GM19324 (cell line): ENCODE measurements around the gene CKLF.

Source experiments
- ATAC-seq: cut with Tn5 transposase; IDR thresholded peaks from one replicate; pipeline ENCODE4 v1.9.1; 2021; ENCODE audit warnings: mild to moderate bottlenecking, moderate library complexity; ENCODE audit not compliant: unreplicated experiment, low FRiP score

CKLF gene

GRCh38 chr16:66516808-66517585, 35.4 kb upstream of the CKLF start:
- ATAC-seq: peak; percentile 96

DNA sequence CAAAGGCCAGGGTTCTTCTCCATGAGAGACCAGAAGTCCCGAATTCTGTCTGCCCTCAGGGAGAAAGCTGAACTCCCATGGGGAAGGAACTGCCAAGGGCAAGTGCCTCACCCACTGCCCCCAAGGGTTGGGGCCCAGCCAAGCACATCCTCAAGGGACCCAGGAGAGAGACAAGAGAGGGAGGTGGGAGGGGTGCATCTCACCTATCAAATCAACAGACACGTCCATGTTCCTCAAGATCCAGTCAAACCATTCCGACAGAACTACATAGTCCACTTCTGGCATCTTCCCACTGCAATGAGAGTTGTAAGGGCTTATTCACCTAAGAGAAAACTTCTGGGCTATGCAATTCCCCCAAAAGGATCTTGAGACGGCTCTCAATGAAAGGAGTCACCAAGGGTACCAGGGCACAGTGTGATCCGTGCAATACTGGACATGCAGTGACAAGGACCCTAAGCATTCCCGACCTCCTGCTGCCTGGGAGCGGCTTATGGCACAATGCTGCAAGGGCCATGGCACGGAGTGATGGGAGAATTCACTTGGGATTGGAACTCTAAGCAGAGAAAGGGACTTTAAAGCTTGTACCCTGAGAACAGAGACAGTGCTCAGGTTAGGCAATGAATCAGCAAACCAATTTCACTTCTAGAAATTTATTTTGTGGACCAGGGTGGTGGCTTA, 34.7 kb upstream of the CKLF start:
- ATAC-seq: no peak

- no peak for ATAC-seq
These were observed 32.6 kb upstream of the CKLF start for GRCh38 chr16:66519482-66520373.

DNA sequence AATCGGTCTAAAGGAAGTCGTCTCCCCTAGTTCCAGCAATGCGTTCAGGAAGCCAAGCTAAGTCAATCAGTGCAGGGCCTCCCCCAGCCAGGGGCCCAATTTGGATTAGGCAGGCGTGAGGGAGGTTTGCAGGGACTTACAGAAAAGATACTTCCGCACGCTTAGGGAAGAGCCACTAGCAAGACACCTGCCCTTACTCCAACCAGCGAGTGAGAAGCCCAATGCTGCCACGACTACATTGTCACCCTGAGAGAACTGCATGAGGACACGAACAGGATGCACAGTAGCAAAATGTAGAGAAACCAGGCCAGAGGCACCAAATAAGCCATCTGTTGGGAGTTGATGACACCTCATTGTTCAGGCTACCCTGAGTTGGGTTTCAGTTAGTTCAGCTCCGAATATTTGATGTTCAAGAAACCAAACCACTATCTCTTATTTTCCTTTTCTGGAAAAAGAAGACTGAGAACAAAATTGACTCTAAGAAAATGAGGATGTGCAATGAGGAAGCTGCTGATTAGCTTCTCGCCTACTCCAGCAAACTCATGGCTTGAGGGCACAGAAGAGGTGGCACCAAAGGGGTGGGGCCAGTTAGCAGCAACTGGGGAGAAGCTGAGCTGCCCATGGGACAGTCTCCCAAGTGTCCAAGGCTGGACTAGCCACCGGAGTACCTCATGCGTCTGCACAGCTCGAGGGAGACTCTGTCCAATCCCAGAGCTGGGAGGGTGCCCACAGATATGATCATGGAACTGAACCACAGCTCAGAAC, 31.8 kb upstream of the CKLF start:
- no peak for ATAC-seq

DNA sequence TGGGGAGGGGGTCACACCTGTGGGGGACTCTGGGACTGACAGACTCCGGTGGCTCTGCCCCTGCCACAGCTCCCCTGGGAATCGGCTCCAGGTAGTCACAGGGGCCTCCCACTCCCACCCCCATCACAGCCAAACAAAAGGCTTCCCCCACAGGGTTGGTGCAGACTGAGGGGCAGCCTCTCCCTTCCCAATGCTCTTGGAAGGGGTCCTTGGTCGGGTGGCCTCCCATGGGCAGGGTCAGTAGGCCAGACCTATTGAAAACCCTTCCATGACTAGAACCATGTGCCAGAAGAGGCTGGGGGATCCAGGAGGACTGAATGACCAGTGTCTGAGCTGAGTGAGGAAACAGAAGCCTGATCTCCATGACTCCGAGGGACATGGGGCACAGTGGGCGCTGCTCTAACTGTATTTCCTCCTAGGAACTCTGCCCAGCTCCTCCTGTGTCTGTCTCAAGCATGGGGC, 31.1 kb upstream of the CKLF start:
- no peak for ATAC-seq

- no peak for ATAC-seq
These were observed 30.2 kb upstream of the CKLF start for GRCh38 chr16:66521951-66522771.

- ATAC-seq: no peak
These were observed 29.4 kb upstream of the CKLF start for GRCh38 chr16:66522816-66523590.

DNA sequence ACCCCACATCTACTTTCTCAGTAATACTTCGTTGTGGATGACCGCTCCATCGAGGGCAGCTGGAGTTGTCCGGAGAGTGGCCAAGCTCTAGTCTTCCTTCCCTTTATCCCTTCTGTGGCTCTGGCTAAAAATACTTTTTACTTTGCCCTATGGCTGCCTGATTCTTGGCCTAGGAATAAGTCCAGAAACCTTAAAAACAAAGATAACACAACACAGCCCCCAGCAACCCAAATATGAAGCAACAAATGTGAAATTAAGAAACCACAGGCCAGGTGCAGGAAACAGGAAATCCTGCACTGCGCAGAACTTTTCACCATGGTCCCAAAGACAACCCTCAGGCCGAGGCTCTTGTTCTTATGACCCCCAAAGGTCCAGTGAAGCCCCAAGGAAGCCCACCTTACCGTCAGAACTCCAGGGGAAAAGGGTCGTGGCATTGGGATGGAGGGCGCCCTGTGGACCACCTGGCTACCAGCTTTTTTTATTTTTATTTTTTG, 28.5 kb upstream of the CKLF start:
- ATAC-seq: peak; percentile 57

DNA sequence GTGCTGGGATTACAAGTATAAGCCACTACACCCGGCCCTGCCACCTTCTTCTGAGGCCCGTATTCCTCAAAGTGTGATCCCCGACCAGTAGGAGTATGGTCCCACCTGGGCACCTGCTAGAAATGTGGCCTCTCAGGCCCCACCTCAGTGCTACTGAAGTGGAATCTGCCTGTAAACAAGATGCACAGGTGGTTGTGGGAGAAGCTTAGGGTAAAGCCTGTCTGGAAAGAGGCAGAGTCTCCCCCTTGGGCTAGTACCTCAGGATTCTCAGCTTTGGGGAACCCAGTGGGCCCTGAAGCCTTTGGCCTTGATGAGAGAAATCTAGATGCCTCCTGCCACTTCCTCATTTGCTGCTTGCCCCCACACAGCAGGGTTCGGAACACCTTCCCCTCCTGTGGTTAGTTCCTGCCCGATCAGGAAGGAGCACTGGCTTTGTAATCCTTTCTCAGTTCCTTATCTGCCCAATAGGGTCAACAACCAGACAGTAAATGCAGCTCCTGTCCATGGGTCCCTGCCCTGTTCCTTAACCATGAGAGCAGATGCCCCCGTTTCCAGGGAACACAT, 27.7 kb upstream of the CKLF start:
- ATAC-seq: peak; percentile 69

GRCh38 chr16:66525396-66526180, 26.8 kb upstream of the CKLF start:
- no peak for ATAC-seq

GRCh38 chr16:66528294-66528693, 24.1 kb upstream of the CKLF start:
- no peak for ATAC-seq

DNA sequence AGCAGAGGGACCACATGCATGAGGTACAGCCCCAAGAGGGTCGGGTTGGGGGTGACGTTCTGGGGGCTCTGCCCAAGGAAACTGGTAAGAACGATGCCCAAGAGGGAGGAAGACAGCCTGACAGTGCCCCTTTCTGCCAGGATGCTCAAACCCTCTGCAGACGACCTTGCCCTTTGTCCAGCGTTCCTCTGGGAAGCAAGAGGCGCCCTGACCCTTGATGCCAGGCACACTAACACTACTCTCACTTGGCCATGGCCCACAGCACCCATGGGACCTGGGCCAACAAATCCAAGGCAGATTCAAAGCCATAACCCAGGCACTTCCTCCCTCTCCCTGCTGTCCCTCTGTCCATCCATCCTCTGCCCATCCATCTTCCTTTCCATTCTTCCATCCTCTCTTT, 22.9 kb upstream of the CKLF start:
- no peak for ATAC-seq

GRCh38 chr16:66534376-66534799, 18.0 kb upstream of the CKLF start:
- ATAC-seq: no peak

DNA sequence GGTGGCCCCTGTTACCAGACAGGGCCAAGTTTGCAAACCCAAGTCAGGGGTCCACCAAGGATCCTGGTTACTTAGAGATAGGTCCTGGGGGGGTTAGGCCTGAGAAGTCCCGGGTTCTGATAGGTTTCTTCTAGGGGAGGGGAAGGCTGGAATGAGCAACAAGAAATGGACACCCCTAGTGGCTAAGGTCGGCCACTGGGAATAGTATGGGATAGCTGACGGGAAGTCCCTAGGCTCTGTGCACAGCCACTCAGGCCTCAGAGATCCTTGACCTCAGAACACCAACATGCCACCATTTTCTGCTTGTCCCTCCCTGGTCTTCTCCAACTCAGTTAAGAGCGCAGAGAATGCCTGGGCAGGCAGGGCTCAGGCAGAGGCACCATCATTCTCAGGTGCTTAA, 15.9 kb upstream of the CKLF start:
- ATAC-seq: no peak

GRCh38 chr16:66537236-66537635, 15.1 kb upstream of the CKLF start:
- ATAC-seq: no peak

DNA sequence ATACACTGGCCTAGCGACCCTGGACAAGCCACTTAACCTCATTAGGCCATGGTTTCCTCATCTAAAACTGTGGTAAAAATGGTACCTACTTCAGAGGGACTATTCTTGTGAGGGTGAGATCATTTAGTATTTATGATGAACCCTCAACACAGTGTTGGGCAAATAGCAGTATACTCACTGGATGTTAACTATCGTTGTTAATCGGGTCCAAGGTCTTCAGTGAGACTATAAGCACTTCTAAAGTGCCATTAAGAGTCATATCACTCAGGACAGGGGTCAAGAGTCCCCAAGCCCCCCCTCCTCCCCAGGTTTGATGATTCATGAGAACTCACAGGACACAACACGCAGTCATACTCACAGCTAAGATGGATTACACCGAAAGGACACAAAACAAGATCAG, 13.5 kb upstream of the CKLF start:
- ATAC-seq: no peak
